HuH-7 (cell line): Measurements from ENCODE around the gene NPW.

Experiments used
- DNase-seq: peaks from one replicate; pipeline ENCODE4 v3.0.0; 2011; ENCODE audit warnings: low spot score

NPW gene

DNA sequence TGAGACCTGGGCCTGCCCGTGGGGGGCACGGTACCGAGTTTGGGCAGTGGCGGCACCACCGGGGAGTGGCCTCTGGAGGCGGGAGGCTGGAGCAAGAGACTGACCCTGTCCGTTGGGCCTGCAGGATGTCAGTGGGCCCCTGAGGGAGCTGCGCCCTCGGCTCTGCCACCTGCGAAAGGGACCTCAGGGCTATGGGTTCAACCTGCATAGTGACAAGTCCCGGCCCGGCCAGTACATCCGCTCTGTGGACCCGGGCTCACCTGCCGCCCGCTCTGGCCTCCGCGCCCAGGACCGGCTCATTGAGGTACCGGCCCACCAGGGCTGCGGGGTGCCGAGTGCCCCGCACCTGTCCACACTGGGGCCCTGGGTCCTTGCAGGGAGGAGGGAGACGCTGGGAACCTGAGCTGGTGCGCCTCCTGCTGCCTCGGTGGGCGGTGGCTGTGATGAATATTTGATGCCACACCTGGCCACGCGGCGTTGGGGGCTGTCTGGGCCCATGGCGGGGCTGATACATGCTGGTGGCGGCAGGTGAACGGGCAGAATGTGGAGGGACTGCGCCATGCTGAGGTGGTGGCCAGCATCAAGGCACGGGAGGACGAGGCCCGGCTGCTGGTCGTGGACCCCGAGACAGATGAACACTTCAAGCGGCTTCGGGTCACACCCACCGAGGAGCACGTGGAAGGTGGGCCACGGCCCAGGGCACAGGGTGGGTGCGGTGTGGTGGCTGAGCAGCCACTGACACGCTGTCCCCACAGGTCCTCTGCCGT is 16.8 kb downstream of the NPW start:
- DNase-seq, result no peak

DNA sequence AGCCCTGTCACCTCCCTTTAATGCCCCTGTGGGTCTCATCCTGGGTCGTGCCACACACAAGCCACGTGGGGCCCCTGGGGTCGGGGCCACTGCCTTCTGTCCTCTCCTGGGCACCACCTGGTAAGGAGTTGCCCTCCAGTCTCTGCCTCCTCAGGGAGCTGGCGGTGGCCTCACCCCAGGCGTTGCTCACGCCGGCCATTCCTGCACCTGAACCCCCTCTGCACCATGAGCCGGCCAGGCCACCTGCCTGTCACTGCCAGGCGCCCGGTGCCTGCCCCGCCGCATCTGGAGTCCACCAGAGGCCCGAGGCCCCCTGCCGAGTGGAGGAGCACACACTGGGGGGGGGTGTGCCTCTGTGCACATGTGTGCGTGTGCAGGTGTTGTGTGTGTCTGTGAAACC is 17.5 kb downstream of the NPW start:
- no peak for DNase-seq

DNA sequence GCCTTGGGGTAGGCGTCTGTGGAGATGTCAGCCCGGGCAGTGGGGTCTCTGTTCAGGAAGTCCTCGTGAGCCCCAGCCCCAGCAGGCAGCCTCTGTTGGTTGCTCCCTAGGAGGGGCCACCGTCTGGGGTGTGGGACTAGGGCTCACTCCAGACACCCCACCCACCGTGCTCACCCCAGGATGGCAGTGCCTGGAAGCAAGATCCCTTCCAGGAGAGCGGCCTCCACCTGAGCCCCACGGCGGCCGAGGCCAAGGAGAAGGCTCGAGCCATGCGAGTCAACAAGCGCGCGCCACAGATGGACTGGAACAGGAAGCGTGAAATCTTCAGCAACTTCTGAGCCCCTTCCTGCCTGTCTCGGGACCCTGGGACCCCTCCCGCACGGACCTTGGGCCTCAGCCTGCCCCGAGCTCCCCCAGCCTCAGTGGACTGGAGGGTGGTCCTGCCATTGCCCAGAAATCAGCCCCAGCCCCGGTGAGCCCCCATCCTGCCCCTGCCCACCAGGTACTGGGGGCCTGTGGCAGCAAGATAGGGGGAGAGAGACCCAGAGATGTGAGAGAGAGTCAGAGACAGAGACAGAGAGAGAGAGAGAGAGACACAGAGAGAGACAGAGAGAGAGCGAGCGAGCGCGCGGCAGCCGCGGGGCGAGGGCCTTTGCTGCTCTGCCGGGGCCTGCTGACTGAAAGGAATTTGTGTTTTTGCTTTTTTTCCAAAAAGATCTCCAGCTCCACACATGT is 18.2 kb downstream of the NPW start:
- DNase-seq, result no peak

- DNase-seq, result no peak
Measured at GRCh38 chr16:2038382-2039231, 19.0 kb downstream of the NPW start.

GRCh38 chr16:2039274-2040031 is 19.9 kb downstream of the NPW start:
- peak; percentile 72 for DNase-seq

GRCh38 chr16:2040041-2040786 is 20.6 kb downstream of the NPW start:
- no peak for DNase-seq

GRCh38 chr16:2040787-2041522 is 21.4 kb downstream of the NPW start:
- no peak for DNase-seq

- no peak for DNase-seq
Measured at GRCh38 chr16:2042171-2042985, 22.8 kb downstream of the NPW start.

- no peak for DNase-seq
Measured at GRCh38 chr16:2042986-2043666, 23.5 kb downstream of the NPW start.

GRCh38 chr16:2043667-2044451 is 24.3 kb downstream of the NPW start:
- no peak for DNase-seq

DNA sequence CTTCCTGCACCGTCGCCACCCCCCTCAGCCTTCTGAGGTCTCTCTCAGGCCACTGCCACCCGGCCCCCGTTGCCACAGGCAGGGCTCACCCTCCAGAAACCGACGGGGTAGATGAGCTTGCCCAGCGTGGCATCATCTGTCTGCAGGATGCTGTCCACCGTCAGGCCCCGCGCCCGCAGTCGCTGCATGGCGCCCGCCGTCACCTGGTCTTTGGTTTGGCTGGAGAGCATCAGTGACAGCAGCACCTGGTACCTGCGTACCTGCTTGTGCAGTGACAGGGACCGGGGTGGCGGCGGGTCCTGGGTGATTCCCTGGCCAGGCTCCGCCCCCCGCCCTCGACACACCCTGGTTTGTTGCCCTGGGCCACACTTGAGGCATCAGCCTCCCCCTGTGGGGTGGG is 25.0 kb downstream of the NPW start:
- no peak for DNase-seq

DNA sequence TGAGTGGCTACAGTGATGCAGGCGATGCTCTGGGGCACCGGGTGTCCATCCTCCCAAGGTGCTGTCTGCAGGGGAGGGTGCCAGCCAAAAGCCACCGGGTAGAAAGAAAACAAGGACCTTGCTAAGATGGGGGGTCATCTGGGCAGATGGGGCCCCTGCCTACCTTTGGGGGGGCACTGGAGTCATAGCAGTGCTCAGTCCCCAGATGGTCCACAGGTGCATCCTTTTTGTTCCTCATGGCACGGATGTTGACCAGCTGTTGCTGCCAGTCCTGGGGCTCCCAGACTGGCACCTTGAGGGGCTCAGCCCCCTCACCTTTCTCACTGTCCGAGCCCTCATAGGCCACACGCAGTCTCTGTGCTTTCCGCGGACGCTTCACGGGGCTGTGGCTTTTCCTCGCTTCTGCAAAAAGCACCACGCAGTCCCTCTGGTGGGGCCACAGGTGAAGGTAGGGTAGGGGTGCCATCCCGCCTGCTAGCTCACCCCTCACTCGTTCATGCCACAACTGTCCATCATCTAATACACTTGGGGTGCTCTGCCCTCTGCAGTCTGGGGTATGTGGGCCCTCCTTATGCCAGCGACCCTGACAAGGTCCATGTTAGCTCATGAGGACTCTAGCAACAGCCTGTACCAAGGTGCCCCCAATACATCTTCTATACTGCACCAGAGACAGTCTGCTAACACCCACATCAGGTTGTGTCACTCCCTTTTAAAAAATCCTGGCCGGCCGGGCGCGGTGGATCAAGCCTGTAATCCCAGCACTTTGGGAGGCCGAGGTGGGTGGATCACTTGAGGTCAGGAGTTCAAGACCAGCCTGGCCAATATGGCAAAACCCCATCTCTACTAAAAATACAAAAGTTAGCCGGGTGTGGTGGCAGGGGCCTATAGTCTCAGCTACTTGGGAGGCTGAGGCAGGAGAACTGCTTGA is 26.6 kb downstream of the NPW start:
- no peak for DNase-seq

DNA sequence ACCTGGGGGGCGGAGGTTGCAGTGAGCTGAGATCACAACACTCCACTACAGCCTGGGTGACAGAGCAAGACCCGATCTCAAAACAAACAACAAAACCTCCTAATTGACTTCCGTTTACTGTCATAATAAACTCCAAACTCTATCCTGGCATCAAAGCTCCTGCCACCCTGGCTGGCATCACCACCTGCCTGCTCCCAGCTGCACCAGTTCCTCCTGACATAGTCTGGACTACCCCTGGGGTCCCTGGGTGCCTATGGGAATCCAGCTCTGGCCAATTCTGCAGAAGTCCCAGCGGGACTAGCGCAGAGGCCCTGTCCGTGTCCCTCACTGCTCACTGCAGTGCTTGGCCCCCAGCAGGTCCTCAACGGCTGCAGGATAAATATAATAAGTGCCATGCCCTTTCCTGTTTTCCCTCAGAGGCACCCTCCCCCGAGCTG is 27.3 kb downstream of the NPW start:
- DNase-seq, result no peak

DNA sequence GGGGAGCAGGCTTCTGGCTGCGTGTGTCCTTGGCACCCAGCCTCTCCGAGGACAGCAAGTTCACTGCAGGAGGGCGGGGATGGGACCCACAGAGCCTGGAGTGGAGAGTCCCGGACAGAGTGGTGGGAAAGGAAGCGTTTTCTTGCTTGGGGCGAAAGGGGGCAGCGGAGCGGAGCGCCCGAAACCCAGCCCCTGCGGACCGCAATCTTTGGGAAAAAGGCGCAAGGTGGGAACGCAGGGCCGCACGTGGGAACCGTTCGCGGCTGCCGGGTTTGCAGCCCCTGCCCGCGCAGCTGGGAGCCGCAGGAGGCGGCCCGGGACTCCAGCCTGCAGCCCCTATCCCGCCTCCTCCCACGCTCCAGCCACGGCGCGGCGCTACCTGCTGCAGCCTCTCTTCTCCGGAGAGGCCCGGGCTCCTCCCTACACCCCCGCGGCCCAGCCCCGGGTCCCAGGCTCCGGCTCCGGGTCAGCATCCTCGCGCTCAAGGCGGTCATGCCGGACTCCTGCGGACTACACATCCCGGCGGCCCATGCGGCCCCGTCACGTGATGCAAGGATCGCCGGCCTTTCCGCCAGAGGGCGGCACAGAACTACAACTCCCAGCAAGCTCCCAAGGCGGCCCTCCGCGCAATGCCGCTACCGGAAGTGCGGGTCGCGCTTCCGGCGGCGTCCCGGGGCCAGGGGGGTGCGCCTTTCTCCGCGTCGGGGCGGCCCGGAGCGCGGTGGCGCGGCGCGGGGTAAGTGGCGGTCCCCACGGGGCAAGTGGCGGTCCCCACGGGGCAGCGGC is 27.9 kb downstream of the NPW start, which contains the start of the genes NTHL1 and TSC2:
NTHL1 (minus strand) TSS at position 505 of the 786 bp plus-strand sequence; CDS start at position 494, 11 bp downstream.
TSC2 (plus strand) TSS at position 656 of the 786 bp plus-strand sequence. CDS start 631 bp downstream, outside the sequence.
- peak; percentile 96 for DNase-seq

- no peak for DNase-seq
Measured at GRCh38 chr16:2048116-2048543, 28.5 kb downstream of the NPW start.

DNA sequence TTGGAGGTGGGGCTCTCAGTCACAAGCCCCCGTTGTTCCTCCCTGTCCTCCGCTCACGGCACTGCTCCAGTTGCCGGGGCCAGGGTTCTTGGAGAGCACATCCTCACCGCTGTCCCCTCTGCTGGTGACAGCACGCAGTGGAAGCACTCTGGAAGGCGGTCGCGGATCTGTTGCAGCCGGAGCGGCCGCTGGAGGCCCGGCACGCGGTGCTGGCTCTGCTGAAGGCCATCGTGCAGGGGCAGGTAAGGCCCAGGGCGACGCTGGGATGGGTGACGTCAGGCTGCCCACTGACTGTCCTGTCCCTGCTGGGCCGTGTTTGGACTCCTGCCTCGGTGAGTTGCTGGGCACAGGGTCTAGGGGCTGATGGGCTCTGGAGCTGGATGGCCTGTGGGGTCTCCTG is 33.6 kb downstream of the NPW start:
- DNase-seq, result no peak
